HG03139 (cell line): ENCODE data around the gene FXN.

Source experiments
- ATAC-seq: cut with Tn5 transposase; IDR thresholded peaks from one replicate; pipeline ENCODE4 v1.9.1; 2021; ENCODE audit not compliant: unreplicated experiment

FXN gene

GRCh38 chr9:69137311-69137710, 101.8 kb downstream of the FXN start:
- ATAC-seq = no peak

DNA sequence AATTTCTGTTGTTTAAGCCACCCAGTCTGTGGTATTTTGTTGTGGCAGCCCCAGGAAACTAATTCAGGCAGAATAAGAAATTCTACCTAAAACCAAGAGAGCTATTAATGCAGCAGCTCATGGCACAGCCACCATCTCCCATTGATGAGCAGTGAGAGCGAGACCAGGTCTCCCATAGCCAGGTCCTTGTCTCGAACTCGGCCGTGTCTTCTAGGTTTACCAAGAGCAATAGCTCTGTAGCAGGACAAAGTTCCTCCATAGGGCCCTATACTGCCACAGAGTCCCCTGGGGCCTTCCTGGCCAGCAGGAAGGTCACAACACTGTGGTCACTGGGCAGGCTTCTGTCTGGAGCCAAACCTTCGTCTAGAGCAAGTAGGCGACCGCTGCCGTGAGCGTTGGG, 104.0 kb downstream of the FXN start:
- ATAC-seq = no peak

DNA sequence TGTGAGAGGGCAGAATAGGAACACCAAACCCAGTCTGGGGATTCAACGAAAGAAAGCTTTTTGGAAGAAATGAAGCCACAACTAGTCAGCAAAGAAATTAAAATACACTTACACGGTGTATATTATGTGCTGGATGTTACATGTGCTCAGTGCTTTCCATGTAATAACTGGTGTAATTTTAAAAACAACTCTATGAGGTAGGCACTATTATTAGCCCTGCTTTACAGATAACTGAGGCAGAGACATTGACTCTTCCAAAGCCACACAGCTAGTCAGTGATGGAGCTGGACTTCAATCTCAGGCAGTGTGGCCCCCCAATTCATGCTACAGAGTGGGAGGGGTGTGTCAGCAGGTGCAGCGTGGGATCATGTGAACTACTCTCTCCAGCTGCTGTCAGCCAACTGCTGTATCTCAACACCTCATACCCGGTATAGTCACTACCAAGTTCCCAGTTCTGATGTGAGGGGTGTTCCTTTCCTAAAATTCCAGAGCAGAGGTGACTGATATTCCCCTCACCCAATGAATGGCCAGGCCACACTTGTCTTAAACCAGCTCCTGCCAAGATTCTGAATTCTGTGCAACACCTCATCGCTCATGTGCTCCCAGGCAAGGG, 104.7 kb downstream of the FXN start:
- ATAC-seq = no peak

- ATAC-seq = no peak
Observed at GRCh38 chr9:69141851-69142250, 106.3 kb downstream of the FXN start.

- no peak for ATAC-seq
Observed at GRCh38 chr9:69143291-69143690, 107.7 kb downstream of the FXN start.

DNA sequence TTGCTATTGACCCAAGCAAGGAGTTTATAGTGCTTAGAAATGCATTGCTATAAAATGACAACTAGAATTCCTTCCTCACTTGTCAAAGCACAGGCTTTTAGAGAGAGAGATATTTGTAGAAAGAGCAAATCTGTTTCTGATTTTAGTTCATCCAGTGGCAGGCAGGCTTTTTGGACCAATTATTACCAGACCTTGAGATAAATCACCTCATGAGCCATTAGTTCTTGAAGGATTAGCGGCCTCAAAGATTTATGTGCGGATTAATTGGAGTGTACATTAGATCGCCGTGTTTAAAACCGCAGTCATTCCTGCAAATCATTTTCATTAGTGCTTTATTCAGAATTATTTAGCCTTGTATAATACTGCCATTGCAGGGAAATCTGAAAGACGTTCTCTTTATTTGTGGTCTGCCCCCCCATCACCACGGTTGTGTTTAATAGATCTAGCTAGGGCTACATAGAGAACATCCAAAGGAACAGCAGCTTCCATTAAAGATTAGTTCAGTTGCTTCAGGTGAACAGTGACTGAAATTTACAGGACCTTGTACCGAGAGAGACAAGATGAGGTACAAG, 109.7 kb downstream of the FXN start:
- ATAC-seq = no peak

DNA sequence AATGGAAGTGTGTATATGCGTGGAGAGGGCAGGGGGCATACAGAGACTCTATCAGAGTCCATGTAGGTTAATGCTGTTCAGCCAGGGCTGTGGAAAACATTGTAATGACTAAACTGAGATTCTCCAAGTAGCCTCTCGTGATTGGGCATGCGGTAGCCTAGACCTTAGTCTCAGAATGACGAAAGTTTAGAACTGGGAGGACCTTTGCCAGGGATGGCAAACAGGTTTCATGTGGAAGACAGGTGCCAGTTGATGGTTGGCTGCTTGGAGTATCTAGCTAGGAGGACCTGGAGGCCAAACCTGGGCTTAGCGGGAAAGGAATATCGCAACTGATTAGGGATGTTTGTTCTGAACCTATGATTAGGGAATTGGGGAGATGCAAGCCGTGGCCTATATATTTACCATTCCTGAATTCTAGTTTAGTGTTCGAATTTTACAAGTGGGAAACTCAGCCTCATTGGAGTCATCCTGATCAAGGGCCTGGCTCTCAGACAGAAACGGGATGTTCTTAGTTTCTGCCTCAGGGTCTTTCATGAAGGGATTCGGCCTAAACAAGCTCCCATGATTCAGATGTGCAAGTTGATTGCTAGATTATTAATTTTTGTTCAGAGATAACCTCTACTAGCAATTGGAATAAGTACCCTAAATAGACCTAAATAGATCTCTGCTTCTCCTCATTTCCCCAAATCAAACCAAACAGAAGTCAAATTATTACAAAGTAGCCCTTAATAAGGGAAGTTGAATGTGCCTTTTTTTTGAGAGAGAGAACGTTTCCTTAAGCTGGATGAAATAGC, 111.7 kb downstream of the FXN start:
- ATAC-seq = no peak

DNA sequence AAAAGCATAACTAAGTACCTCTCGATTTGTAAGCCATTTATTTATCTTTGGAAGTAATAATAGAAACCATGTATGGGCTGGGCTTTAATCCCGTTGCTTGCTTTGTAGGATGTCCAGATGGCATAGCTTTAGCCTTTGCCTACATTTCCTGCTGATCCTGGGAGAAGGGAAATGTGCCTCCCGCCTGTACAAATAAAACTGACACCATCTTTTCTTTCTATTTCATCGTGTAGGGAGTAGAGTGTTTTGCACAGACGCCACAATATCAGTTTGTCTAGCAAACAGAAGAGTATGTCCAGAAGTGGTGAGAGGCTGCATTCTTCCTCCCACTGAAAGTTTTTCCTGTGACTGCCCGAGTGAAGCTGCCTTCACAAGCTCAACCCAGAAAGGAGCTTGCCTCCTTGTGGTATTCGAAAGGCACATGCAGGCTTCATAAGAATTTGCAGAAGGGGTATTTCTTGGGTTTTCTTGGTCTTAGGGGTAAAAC, 113.8 kb downstream of the FXN start:
- no peak for ATAC-seq
